ENCODE data around the gene CNNM4.

DNA sequence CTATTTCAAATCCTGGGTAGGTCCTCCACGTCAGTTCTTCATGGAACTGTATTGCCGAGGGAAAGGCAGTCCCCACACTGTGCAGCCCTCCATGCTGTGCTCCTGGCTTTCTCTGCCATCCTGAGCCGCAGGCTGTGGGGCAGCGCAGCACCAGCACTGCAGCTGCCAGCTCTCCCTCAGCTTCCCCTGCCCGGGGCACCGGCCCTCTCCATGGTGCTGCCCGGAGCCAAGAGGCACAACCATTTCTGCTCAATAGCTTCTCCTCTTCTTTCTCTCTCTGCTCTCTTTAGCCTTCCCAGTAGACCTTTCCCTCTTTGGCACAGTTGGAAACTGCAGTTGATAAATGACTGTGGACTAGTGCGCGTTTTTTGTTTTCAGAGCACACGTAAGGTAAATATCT, 71.0 kb downstream of the CNNM4 start:
- TF ChIP-seq PBX3 (IDR thresholded peaks at IDR 0.05) (no peak), CTCF (IDR thresholded peaks at IDR 0.05) (no peak), HDAC2 (IDR thresholded peaks at IDR 0.05) (no peak)

Measured in A549 (cell line).